Activated CD4-positive, alpha-beta memory T cell treated with anti-CD3 and anti-CD28 coated beads, Interleukin-2, amount 10 ng/mL, durations not matched to agents 7 days and 5 days (primary cell): ENCODE data around the gene HYAL3. TPM values are rescaled to one million over a fixed set of nuclear protein-coding genes. Genes with fewer than 3 reads are reported as not detected.
"Not testable (repeated sequence)": the region's sequence is repeated elsewhere in the genome, so short reads cannot be mapped to it uniquely, and the experiment has no call there.

ENCODE experiments used
- CTCF ChIA-PET: fragments of 350-600 bp; sonication (Branson Sonifier 250); formaldehyde crosslinking; loops from one replicate; lab custom pipeline; 2021; ENCODE audit warnings: antibody characterized with exemption, inconsistent platforms; lab: Charles Lee
- POLR2A ChIA-PET: fragments of 350-600 bp; sonication (Branson Sonifier 250); formaldehyde crosslinking; loops from one replicate; lab custom pipeline; 2021; ENCODE audit warnings: antibody characterized with exemption; lab: Charles Lee
- DNase-seq: peaks from one replicate; pipeline ENCODE4 v3.0.0-alpha.2; 2020
- H3K27ac Mint-ChIP-seq: one replicate; pipeline ENCODE4 v1.8.0; 2021; ENCODE audit warnings: mild to moderate bottlenecking, mixed read lengths
- H3K27me3 Mint-ChIP-seq: one replicate; pipeline ENCODE4 v1.8.0; 2021; ENCODE audit warnings: mixed read lengths
- H3K36me3 Mint-ChIP-seq: one replicate; pipeline ENCODE4 v1.8.0; 2021; ENCODE audit warnings: low read depth, mixed read lengths
- H3K4me1 Mint-ChIP-seq: one replicate; pipeline ENCODE4 v1.8.0; 2021; ENCODE audit warnings: mixed read lengths
- H3K4me3 Mint-ChIP-seq: one replicate; pipeline ENCODE4 v1.8.0; 2021; ENCODE audit warnings: mild to moderate bottlenecking, mixed read lengths
- H3K9me3 Mint-ChIP-seq: one replicate; pipeline ENCODE4 v1.8.0; 2021; ENCODE audit warnings: mixed read lengths
- total RNA-seq, 2 experiments: library from RNA; stranded (reverse); gene quantifications; one replicate each; pipeline ENCODE4 v1.2.3, GENCODE V29; 2021

The HYAL3 gene
- total RNA-seq, 2 experiments from 2014 or later: 13.2 to 13.9 TPM

- H3K27me3 Mint-ChIP-seq: peaks cover 34% of the 10 kb centered on the region
- ChIA-PET POLR2A (interaction anchor here (0.6 to 2.3 kb wide), 5 partner anchors 12 to 63 kb away, joined by 3 to 12 read pairs (median 4); partner anchors contain the start of genes HYAL3 and NAA80), CTCF (interaction anchor here (0.8 to 1.1 kb wide), 4 partner anchors 13 to 53 kb away, joined by 3 to 5 read pairs (median 4); partner anchors contain the start of gene IFRD2)
- H3K9me3 Mint-ChIP-seq: no peaks in the 10 kb centered on the region
- H3K4me3 Mint-ChIP-seq: no peak overlapping the region
- H3K4me1 Mint-ChIP-seq: peaks cover 14% of the 10 kb centered on the region
- H3K27ac Mint-ChIP-seq: no peak overlapping the region
- DNase-seq: no peak
- H3K36me3 Mint-ChIP-seq: no peaks in the 10 kb centered on the region
Observed at GRCh38 chr3:50279255-50280016, 19.8 kb downstream of the HYAL3 start.

GRCh38 chr3:50278880-50279224 is 20.4 kb downstream of the HYAL3 start, which contains the start of gene LSMEM2:
LSMEM2 (plus strand) TSS chr3:50279087; CDS start chr3:50279114, 27 bp downstream.
- DNase-seq: no peak
- Mint-ChIP-seq H3K27me3 (peaks cover 39% of the 10 kb centered on the region), H3K4me1 (peaks cover 19% of the 10 kb centered on the region), H3K27ac (no peak within 1 kb of the TSS), H3K9me3 (no peaks in the 10 kb centered on the region), H3K4me3 (no peak within 1 kb of the TSS), H3K36me3 (no peaks in the 10 kb centered on the region)
- POLR2A ChIA-PET: interaction anchor here (1.2 to 2.3 kb wide), 3 partner anchors 13 to 20 kb away, joined by 4 to 12 read pairs (median 5); partner anchors contain the start of genes HYAL3 and NAA80
- CTCF ChIA-PET: interaction anchor here (0.9 to 1.3 kb wide), 4 partner anchors 20 to 86 kb away, joined by 3 to 4 read pairs (median 3); partner anchors contain the start of genes HYAL3 and NAA80

- Mint-ChIP-seq H3K9me3 (no peaks in the 10 kb centered on the region), H3K36me3 (no peaks in the 10 kb centered on the region), H3K4me3 (no peak overlapping the region), H3K4me1 (peaks cover 20% of the 10 kb centered on the region), H3K27me3 (peaks cover 42% of the 10 kb centered on the region), H3K27ac (no peak overlapping the region)
- ChIA-PET POLR2A (interaction anchor here (1.4 to 2.3 kb wide), 3 partner anchors 17 to 32 kb away, joined by 3 to 12 read pairs (median 5); partner anchors contain the start of genes HYAL3 and NAA80), CTCF (interaction anchor here (0.9 to 1.3 kb wide), 3 partner anchors 21 to 86 kb away, joined by 3 read pairs; partner anchors contain the start of genes HYAL3 and NAA80)
- no peak for DNase-seq
Observed at GRCh38 chr3:50278123-50278879, 20.9 kb downstream of the HYAL3 start.

- Mint-ChIP-seq H3K4me1 (peaks cover 29% of the 10 kb centered on the region), H3K4me3 (no peak overlapping the region), H3K27ac (no peak overlapping the region), H3K9me3 (no peaks in the 10 kb centered on the region), H3K27me3 (peaks cover 48% of the 10 kb centered on the region), H3K36me3 (no peaks in the 10 kb centered on the region)
- CTCF ChIA-PET: interaction anchor here (0.8 to 2.6 kb wide), 4 partner anchors 15 to 82 kb away, joined by 4 to 10 read pairs (median 6); partner anchors contain the start of genes HYAL3, IFRD2 and NAA80
- no peak for DNase-seq
- POLR2A ChIA-PET: interaction anchor here (1.1 to 2.0 kb wide), 4 partner anchors 10 to 41 kb away, joined by 3 to 6 read pairs (median 5); partner anchors contain the start of genes HYAL3, IFRD2 and NAA80
Observed at GRCh38 chr3:50276762-50277101, 22.5 kb downstream of the HYAL3 start.

GRCh38 chr3:50275996-50276761 is 23.0 kb downstream of the HYAL3 start:
- CTCF ChIA-PET: interaction anchor here (1.2 to 2.6 kb wide), 4 partner anchors 16 to 82 kb away, joined by 3 to 10 read pairs (median 6); partner anchors contain the start of gene IFRD2
- Mint-ChIP-seq H3K4me3 (no peak overlapping the region), H3K36me3 (no peaks in the 10 kb centered on the region), H3K27me3 (peaks cover 48% of the 10 kb centered on the region), H3K27ac (no peak overlapping the region), H3K9me3 (no peaks in the 10 kb centered on the region), H3K4me1 (peaks cover 33% of the 10 kb centered on the region)
- POLR2A ChIA-PET: interaction anchor here (1.1 to 2.0 kb wide), 5 partner anchors 11 to 156 kb away, joined by 3 to 6 read pairs (median 4); partner anchors contain the start of genes HYAL3, IFRD2 and NAA80
- DNase-seq: peak; percentile 44

GRCh38 chr3:50275141-50275995 is 23.8 kb downstream of the HYAL3 start:
- Mint-ChIP-seq H3K4me3 (no peak overlapping the region), H3K9me3 (no peaks in the 10 kb centered on the region), H3K4me1 (peaks cover 33% of the 10 kb centered on the region), H3K36me3 (no peaks in the 10 kb centered on the region), H3K27me3 (peaks cover 48% of the 10 kb centered on the region), H3K27ac (no peak overlapping the region)
- CTCF ChIA-PET: interaction anchor here (0.7 to 2.6 kb wide), 12 partner anchors 8 to 81 kb away, joined by 3 to 10 read pairs (median 3); partner anchors contain the start of genes HYAL2 and IFRD2
- POLR2A ChIA-PET: interaction anchor here (1.1 to 2.0 kb wide), 5 partner anchors 11 to 155 kb away, joined by 3 to 6 read pairs (median 4); partner anchors contain the start of genes HYAL3, IFRD2 and NAA80
- DNase-seq: no peak

- no peaks in the 10 kb centered on the region for H3K36me3 Mint-ChIP-seq
- CTCF ChIA-PET: interaction anchor here (0.7 to 2.6 kb wide), 11 partner anchors 9 to 80 kb away, joined by 3 to 10 read pairs (median 3); partner anchors contain the start of genes HYAL2 and IFRD2
- peaks cover 48% of the 10 kb centered on the region for H3K27me3 Mint-ChIP-seq
- no peaks in the 10 kb centered on the region for H3K9me3 Mint-ChIP-seq
- H3K4me1 Mint-ChIP-seq: peaks cover 33% of the 10 kb centered on the region
- peak overlapping the region; percentile 22 for H3K27ac Mint-ChIP-seq
- H3K4me3 Mint-ChIP-seq: peak overlapping the region; percentile 39
- POLR2A ChIA-PET: interaction anchor here (1.1 kb wide), 1 partner anchor 10 kb away, joined by 3 read pairs; no protein-coding TSS in a partner anchor
- peak; percentile 84 for DNase-seq
Observed at GRCh38 chr3:50274371-50275104, 24.7 kb downstream of the HYAL3 start.

GRCh38 chr3:50273689-50274065 is 25.5 kb downstream of the HYAL3 start:
- Mint-ChIP-seq H3K27me3 (peaks cover 49% of the 10 kb centered on the region), H3K4me1 (peaks cover 33% of the 10 kb centered on the region), H3K4me3 (no peak overlapping the region), H3K9me3 (no peaks in the 10 kb centered on the region), H3K36me3 (no peaks in the 10 kb centered on the region), H3K27ac (no peak overlapping the region)
- CTCF ChIA-PET: interaction anchor here (2.2 kb wide), 1 partner anchor 47 kb away, joined by 10 read pairs; no protein-coding TSS in a partner anchor
- POLR2A ChIA-PET: no interaction called here
- DNase-seq: no peak

GRCh38 chr3:50272911-50273688 is 26.1 kb downstream of the HYAL3 start:
- ChIA-PET POLR2A (no interaction called here), CTCF (interaction anchor here (1.6 to 3.9 kb wide), 5 partner anchors 26 to 78 kb away, joined by 6 to 18 read pairs (median 9); no protein-coding TSS in a partner anchor)
- Mint-ChIP-seq H3K9me3 (no peaks in the 10 kb centered on the region), H3K36me3 (no peaks in the 10 kb centered on the region), H3K27me3 (peaks cover 49% of the 10 kb centered on the region), H3K27ac (no peak overlapping the region), H3K4me1 (peaks cover 33% of the 10 kb centered on the region), H3K4me3 (peak overlapping the region; percentile 62)
- peak; percentile 90 for DNase-seq

- CTCF ChIA-PET: interaction anchor here (0.7 to 3.9 kb wide), 9 partner anchors 26 to 291 kb away, joined by 3 to 18 read pairs (median 6); partner anchors contain the start of gene GNAI2
- H3K36me3 Mint-ChIP-seq, H3K27ac Mint-ChIP-seq, H3K9me3 Mint-ChIP-seq, DNase-seq, H3K4me3 Mint-ChIP-seq: not testable (repeated sequence)
- Mint-ChIP-seq H3K4me1 (peaks cover 33% of the 10 kb centered on the region), H3K27me3 (peaks cover 48% of the 10 kb centered on the region)
- POLR2A ChIA-PET: interaction anchor here (1.2 kb wide), 1 partner anchor 20 kb away, joined by 3 read pairs; the partner anchor contains the start of gene IFRD2
Observed at GRCh38 chr3:50272538-50272910, 26.7 kb downstream of the HYAL3 start.
